HG02981 (cell line): Measurements from ENCODE around the gene TMCC2.
A peak's percentile ranks its signal among the peaks of the same experiment; 100 is the strongest.

Experiments
- ATAC-seq: cut with Tn5 transposase; IDR thresholded peaks from one replicate; pipeline ENCODE4 v1.9.1; 2021; ENCODE audit warnings: mild to moderate bottlenecking, moderate library complexity; ENCODE audit not compliant: unreplicated experiment

TMCC2 gene

DNA sequence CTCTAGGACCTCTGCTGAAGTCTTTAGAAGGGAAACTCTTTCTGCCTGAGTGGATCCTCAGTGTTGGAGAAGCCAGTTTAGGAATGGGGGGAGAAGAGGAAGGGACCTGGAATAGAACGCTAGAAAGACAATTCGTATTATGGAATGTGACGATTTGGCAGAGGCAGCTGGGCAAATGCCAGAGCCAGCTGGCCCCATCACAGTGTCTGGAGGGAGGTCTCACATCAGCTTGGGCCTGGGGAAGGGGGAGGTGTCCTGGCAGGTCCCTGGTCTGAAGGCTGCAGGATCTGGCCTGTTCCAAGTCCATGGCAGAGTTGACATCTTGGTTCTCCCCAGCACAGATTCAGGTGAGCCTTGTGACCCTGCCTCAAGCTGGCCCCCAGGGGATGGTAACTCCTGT, 11.3 kb downstream of the TMCC2 start:
- ATAC-seq: no peak

DNA sequence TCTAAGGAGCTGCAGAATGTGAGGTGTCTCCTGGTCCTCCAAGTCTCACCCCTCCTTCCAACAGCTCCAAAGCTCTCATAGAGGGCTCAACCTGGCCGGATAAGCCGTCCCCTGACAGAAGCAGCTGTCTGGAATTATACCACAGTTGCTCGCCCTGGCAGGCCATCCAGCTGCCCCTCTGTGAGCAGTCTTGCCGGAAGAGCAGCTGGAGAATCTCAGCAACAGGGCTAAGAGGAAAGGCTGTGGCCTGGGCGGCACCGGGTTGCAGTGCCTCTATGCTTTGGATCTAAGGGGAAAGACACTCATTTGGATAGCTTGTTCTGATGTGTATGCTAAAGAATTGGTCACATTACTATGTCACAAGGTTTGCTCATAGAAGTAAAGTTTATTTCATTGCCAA, 12.4 kb downstream of the TMCC2 start:
- no peak for ATAC-seq

DNA sequence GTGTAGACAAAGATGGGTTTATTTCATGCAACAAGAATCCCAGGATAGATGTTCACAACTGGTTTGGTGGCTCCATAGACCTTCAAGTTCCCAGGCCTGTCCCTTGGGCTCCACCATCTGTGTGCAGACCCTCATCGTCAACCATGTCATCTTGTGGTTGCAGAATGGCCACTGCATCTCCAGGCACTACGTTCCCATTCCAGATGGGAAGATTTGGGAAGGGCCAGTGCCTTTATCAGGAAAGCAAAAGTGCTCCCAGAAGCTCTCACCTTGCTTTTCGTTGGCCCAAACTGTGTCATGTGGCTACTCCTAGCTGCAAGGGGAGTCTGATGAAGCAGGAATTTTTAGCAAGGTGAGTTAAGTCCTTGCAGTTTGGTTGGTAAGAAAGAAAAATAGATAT, 12.8 kb downstream of the TMCC2 start:
- no peak for ATAC-seq

DNA sequence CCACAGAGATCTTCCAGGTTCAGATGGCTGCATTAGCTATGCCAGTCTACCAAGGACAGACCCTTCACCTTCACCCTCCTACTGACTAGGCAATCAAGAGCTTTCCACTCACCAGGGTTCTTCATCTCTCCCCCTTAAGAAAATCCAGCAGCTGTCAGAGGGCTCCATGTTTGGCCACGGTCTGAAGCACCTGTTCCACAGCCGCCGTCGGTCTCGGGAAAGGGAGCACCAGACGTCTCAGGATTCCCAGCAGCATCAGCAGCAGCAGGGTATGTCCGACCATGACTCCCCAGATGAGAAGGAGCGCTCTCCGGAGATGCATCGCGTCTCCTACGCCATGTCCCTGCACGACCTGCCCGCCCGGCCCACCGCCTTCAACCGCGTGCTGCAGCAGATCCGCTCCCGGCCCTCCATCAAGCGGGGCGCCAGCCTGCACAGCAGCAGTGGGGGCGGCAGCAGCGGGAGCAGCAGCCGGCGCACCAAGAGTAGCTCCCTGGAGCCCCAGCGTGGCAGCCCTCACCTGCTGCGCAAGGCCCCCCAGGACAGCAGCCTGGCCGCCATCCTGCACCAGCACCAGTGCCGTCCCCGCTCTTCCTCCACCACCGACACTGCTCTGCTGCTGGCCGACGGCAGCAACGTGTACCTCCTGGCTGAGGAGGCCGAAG, 13.8 kb downstream of the TMCC2 start:
- no peak for ATAC-seq

- ATAC-seq: no peak
These were observed 15.8 kb downstream of the TMCC2 start for GRCh38 chr1:205243350-205244191.

GRCh38 chr1:205244384-205244783, 16.6 kb downstream of the TMCC2 start:
- no peak for ATAC-seq

DNA sequence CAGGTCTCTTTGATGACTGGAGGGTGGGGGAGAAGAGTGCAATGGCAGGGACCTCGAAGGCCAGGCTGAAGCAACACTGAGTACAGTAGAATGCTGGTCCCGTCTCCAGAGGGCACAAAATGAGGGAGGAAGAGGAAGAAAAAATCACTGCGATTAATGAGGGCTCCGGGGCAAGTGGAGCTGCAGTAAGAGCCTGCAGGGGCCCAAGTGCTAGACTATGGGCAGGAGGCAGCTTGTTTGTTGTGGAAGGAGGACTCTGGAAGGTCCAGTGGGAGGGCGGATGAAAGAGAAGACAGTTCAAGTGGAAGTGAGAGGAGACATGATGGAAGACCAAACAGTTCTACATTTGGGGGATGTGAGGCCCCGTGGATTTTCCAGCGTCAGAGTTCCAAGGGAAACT, 17.4 kb downstream of the TMCC2 start:
- no peak for ATAC-seq

DNA sequence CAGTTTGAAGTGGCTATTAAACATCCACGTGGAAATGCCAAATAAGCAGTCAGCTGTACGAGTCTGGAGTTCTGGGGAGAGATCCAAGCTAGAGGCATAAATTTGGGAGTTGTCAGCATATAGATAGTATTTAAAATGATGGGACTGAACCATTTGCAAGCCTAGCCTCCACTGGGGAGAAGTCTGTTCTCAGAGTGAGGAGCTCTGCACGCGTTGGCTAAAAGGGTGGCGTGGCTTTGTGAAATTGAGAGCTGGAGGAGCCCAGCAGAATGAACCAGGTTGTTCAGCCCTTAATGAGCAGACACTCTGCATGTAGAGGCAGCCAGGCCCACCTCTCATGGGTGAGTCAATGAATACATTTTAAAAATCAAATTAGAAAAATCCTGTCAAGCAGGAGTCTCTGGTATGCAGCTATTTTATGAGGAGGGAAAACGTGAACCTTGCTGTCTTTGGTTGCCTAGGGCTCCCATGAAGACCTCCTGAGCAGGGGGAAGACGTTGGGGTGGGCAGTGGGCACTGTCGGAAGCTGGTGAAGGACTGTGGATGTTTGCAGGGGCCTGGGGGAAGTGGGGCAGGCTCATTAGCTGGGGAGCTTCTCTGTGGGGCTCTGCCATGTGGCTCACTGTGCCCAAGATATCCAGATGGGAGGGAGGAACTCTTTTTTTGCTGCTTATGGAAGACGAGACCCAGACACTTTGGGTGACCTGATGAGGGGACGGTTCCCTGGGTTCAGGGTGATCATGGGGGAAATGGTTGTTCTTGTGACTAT, 18.8 kb downstream of the TMCC2 start:
- ATAC-seq: no peak

GRCh38 chr1:205247130-205247921, 19.6 kb downstream of the TMCC2 start:
- no peak for ATAC-seq

DNA sequence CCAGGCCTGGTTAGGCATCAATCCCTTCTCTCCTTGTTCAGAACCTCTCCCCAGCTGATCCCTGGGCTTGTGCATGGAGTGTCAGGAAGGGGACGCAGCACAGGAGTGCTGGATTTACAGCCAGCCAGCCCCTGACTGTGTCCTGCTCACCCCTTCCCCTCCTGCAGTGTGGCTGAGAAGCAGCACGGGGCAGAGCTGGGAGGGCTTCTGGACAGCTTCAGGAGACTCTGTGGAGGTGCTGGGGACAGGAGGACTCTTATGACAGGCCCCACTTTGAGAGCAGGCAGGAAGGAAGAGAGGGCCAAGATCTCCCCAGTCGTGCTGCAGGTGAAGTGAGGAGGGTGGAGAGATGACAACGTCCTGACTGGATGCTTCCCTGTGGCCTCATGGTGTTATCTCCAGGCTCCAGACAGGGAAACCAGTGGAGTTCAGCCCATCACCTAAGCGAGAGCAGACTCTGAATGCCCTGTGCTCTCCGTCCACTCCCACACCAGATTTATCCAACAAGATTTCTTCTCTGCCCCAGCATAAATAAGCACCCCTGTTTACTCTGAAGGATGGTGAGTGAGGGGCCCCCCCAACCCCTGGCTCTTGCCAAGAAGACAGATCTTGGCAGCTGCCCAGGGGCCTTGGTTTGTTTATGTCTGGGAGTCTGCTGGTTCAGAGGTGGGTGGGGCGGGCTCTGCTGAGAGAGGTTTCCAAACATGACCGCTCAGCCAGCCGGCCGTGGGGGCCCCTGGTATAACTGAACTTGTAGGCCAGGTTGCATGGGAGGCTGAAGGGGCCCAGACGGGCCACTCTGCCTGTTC, 21.3 kb downstream of the TMCC2 start:
- ATAC-seq: no peak

DNA sequence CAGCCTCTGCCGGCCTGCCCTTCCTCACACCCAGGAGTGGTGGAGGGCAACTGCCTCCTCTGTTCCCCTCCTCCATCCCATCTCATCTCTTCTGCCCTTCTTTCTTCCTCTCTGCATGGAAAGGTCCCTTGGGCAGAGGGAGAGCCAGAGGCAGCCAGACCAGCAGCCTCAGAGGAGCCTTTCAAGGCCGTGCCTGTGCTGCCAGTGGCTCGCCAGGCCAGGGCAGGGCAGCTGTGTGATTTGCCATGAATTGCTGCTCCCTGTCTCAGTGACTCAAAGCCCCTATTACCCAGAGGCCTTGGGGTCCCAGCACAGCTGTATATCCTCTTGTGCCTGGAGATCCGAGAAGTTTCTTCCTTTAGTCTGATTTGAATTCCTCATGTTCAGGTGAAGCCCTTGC, 21.9 kb downstream of the TMCC2 start:
- no peak for ATAC-seq

GRCh38 chr1:205250699-205251098, 23.0 kb downstream of the TMCC2 start:
- ATAC-seq: no peak

DNA sequence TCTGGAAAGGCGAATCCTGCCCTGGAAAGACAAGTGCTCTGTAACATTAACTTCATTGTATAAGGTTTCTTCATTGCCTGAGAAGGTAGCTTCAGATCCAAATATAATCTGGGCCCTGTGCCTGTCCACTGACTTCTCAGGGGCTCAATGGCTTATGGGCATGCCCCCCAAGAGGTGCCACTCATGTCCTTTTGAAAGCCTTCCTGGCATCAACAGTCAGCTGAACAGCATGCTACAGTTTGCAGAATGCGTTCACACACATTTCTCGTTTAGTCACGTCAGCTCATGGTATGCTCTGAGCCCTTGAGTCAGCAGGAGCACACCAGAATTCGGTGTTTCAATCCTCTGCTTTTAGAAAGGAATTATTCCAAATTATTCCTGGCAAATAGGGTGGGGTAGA, 23.8 kb downstream of the TMCC2 start:
- ATAC-seq: no peak

- ATAC-seq: peak; percentile 67
These were observed 28.4 kb downstream of the TMCC2 start for GRCh38 chr1:205255941-205256780.

DNA sequence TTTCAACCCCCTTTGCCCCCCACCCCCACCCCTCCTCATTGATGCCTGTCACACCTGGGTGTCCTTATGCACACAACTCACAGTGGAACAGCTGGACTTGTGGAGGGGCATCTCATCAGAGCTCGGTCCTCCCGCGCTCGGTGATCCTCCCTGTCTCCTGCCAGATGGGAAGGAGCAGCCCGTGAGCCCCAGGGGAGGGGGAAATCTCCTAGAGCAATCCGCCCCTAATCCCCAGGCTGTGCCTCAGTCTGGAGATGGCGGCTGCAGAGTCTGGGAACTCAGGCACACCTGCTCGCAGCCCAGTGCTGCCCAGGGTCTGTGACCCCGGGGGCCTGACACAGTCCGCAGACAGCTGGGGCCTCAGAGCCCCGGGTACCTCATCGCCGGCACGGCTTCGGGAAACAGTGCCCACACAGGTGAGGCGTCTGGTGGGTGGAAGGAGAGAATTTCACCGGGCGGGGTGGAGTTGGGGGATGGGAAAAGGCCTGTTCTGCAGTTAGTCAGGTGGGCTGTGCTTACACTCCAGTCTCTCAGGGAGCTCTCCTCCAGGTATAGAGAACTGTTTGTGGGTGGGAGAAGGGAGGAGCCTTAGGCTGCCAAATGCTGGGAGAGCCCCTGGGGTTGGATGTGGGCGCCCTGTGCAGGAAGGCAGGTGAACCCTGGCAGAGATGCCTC, 29.3 kb downstream of the TMCC2 start:
- ATAC-seq: no peak

DNA sequence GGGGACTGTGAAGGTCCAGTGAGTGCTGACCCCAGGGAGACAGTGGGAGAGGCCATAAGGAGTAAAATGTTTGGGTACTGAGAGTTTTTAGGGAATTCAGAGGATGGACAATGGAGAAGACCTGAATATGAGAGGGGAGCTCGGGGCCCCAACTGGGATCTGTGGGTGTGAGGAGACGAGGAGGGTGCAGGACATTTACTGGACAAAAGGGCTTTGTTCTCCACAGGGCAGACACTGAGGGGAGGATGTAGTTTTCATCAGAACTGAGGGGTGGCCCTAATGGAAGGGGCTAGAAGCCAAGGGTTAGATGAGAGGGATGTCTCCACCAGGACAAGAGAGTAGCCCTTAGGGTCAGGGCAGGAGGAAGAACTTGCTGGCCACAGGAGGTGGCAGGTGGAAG, 30.0 kb downstream of the TMCC2 start:
- no peak for ATAC-seq

DNA sequence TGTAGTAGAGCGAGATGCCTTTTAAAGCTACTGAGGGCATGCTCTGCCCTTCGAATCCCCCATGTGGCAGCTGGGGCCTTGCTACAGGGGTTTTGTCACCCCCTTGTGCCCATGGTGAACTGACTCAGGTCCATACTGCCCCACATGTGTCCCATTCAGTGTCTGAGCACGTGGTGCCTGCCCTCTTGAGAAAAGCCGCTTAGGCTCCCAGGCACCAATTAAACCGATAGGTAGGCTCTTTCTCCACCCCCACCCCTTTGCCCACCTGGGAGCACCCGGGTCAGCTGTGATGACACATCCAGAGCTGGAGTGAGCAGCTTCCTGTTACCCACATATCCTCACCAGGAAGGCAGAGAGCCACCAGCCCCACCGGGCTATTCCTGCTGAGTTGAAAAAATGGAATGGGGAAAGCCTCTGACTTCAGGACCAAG, 30.5 kb downstream of the TMCC2 start:
- ATAC-seq: no peak

DNA sequence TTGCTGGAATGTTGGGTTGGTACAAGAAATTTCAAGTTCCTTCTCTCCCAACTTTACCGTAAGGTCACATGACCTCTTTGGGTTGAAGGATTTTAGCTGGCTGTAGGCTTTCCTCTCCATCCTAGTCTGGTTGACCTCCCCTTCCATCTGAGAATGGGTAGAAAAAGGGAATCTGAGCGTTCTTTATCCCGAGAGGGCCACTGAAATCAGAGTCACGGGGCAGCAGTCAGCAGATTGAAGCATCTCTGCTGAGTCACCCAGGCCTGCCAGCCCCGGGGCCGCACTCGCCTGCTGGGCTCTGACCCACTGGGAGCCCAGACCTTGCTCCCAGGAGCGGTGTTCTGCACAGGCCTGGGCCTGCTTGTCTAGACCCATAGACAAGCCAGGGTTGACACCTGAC, 31.0 kb downstream of the TMCC2 start:
- ATAC-seq: no peak
